Progenitor cell of endocrine pancreas (in vitro differentiated cells): Measurements from ENCODE around the gene ZSCAN18. TPM values are rescaled to one million over a fixed set of nuclear protein-coding genes. Genes with fewer than 3 reads are reported as not detected.

Experiments used
- DNase-seq: peaks from one replicate; pipeline ENCODE4 v3.0.0; 2021; ENCODE audit warnings: low spot score; ENCODE audit not compliant: unreplicated experiment
- H3K27ac Mint-ChIP-seq: 2 replicates; pipeline ENCODE4 v1.8.0; 2021; ENCODE audit warnings: mild to moderate bottlenecking, moderate library complexity, mixed read lengths
- H3K27me3 Mint-ChIP-seq: 2 replicates; pipeline ENCODE4 v1.8.0; 2021; ENCODE audit warnings: mixed read lengths
- H3K36me3 Mint-ChIP-seq: 2 replicates; pipeline ENCODE4 v1.8.0; 2022; ENCODE audit warnings: mixed read lengths; ENCODE audit not compliant: insufficient read depth
- H3K4me1 Mint-ChIP-seq: 2 replicates; pipeline ENCODE4 v1.8.0; 2021; ENCODE audit warnings: low read depth, mixed read lengths
- H3K4me3 Mint-ChIP-seq: 2 replicates; pipeline ENCODE4 v1.8.0; 2021; ENCODE audit warnings: low read depth, mild to moderate bottlenecking, moderate library complexity, mixed read lengths
- H3K9me3 Mint-ChIP-seq: 2 replicates; pipeline ENCODE4 v1.8.0; 2021; ENCODE audit warnings: low read depth, mixed read lengths
- total RNA-seq: library from RNA; stranded (reverse); gene quantifications from 2 replicates; pipeline ENCODE4 v1.2.1, GENCODE V29; 2021
- TF ChIP-seq, protein P1 (sequence below): fragments of 200-600 bp; sonication (generic); IDR thresholded peaks from one replicate; pipeline ENCODE4 v1.5.0; 2021; ENCODE audit warnings: antibody characterized with exemption, mild to moderate bottlenecking; ENCODE audit not compliant: unreplicated experiment

Gene ZSCAN18
- total RNA-seq, 1 donor from 2014 or later: 118 TPM

DNA sequence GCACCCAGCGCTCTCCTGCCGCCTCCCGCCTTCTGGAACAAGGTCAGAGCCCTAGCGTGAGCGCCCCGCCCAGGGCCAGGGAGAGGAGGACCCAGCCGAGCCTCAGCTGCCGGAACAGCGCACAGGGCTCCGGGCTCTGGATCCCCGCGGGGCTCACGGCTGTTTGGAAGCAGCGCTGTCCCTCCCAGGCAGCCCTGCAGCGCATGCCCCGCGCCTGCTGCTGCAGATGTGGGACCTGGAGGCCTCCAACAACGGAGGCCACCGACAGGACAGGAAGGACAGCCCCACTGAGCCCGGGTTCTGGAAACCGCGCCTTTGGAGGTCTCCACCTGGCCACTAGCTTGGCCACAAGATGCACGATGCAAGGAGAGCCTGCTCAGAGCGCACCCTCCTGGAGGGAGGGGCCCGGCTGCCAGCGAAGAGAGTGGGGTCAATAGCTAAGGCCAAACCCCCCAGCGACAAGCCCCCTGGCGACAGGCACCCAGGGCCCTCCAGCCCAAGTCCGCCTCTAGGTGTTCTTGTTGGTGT lies 12.6 kb downstream of the ZSCAN18 start:
- no peak for DNase-seq
- TF ChIP-seq, protein P1, sequence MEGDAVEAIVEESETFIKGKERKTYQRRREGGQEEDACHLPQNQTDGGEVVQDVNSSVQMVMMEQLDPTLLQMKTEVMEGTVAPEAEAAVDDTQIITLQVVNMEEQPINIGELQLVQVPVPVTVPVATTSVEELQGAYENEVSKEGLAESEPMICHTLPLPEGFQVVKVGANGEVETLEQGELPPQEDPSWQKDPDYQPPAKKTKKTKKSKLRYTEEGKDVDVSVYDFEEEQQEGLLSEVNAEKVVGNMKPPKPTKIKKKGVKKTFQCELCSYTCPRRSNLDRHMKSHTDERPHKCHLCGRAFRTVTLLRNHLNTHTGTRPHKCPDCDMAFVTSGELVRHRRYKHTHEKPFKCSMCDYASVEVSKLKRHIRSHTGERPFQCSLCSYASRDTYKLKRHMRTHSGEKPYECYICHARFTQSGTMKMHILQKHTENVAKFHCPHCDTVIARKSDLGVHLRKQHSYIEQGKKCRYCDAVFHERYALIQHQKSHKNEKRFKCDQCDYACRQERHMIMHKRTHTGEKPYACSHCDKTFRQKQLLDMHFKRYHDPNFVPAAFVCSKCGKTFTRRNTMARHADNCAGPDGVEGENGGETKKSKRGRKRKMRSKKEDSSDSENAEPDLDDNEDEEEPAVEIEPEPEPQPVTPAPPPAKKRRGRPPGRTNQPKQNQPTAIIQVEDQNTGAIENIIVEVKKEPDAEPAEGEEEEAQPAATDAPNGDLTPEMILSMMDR: no peak
- Mint-ChIP-seq H3K36me3 (peaks cover 48% of the 10 kb centered on the region), H3K27me3 (no peaks in the 10 kb centered on the region), H3K4me3 (no peak overlapping the region), H3K9me3 (peaks cover 16% of the 10 kb centered on the region), H3K4me1 (no peaks in the 10 kb centered on the region), H3K27ac (no peak overlapping the region)

DNA sequence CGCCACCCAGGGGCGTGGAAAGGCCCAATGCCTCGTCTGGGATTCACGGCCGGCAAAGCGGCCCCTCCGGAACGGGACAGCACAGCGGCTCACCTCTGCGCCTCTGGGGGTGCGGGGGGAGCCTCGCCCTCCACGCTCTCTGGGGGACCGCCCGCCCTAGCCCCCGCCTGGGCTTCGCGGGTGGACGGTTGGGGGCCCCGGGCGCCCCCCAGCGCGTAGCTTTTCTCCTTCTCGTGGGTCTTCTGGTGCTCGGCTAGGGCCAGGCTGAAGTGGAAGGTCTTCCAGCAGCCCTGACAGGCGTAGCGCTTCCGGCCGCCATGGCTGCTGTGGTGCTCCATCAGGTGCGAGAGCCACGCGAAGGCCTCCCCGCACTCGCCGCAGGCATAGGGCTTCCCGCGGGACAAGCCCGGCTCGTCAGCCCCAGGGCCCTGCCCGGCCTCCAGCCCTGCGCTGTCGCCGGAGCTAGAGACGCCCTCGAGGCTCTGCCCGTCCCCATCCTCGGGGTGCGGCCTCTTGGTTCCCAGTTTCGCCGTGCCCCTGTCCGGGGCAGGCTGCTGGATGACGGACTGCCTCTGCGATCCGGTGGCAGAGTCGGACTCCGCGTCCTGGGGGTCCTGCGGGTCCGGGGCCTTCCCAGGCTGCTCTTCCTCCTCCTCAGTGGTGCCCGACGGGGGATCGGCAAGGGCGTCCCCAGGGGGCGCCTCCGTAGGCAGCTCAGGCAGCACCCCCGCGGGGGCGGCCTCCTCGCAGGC lies 13.3 kb downstream of the ZSCAN18 start:
- Mint-ChIP-seq H3K9me3 (peaks cover 21% of the 10 kb centered on the region), H3K36me3 (peaks cover 46% of the 10 kb centered on the region)
- DNase-seq: no peak

DNA sequence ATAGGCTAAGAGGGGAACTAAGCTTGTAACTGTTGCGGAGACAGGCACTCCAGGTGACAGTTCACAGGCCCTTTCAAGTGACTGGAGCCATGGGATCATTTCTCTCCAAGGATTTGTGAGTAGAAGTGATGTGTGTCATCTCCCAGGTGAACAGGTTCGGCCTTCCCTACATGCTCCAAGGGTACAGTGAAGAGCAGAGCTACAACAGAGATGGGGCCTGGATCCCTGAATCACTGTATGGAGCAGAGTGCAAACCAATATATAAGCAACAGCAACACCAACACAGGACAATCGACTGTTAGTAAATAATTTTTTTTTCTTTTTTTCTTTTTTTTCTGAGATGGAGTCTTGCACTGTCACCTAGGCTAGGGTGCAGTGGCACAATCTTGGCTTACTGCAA lies 15.0 kb downstream of the ZSCAN18 start:
- Mint-ChIP-seq H3K4me1 (no peaks in the 10 kb centered on the region), H3K27me3 (no peaks in the 10 kb centered on the region), H3K36me3 (peaks cover 40% of the 10 kb centered on the region), H3K4me3 (no peak overlapping the region), H3K9me3 (peaks cover 21% of the 10 kb centered on the region), H3K27ac (no peak overlapping the region)
- TF ChIP-seq, protein P1: no peak
- no peak for DNase-seq

More for the DNA sequence above, 13.3 kb downstream of the ZSCAN18 start:
- Mint-ChIP-seq H3K27me3 (no peaks in the 10 kb centered on the region), H3K27ac (no peak overlapping the region), H3K4me3 (no peak overlapping the region), H3K4me1 (no peaks in the 10 kb centered on the region)
- TF ChIP-seq, protein P1: no peak

DNA sequence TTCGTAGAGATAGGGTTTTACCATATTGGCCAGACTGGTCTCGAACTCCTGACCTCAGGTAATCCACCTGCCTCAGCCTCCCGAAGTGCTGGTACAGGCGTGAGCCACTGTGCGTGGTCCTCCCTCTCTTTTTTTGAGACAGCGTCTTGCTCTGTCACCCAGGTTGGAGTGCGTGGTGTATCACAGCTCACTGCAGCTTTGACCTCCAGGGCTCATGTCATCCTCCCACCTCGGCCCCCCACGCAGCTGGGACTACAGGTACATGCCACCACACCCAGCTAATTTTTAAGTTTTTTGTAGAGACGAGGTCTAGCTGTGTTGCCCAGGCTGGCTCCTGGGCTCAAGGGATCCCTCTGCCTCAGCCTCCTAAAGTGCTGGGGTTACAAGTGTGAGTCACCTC lies 18.2 kb downstream of the ZSCAN18 start:
- Mint-ChIP-seq H3K9me3 (peaks cover 24% of the 10 kb centered on the region), H3K4me3 (no peak overlapping the region), H3K36me3 (peaks cover 29% of the 10 kb centered on the region), H3K4me1 (no peaks in the 10 kb centered on the region), H3K27ac (no peak overlapping the region), H3K27me3 (no peaks in the 10 kb centered on the region)
- TF ChIP-seq, protein P1: no peak
- no peak for DNase-seq

DNA sequence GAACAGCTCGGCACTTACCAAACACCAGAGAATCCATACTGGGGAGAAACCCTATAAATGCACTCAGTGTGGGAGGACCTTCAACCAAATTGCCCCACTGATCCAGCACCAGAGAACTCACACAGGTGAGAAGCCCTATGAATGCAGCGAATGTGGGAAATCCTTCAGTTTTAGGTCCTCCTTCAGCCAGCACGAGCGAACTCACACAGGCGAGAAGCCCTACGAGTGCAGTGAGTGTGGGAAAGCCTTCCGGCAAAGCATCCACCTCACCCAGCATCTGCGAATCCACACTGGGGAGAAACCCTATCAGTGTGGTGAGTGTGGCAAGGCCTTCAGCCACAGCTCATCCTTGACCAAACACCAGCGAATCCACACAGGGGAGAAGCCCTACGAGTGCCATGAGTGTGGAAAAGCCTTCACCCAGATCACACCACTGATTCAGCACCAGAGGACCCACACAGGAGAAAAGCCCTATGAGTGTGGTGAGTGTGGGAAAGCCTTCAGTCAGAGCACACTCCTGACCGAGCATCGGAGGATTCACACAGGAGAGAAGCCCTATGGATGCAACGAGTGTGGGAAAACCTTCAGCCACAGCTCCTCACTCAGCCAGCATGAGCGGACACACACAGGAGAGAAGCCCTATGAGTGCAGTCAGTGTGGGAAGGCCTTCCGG lies 30.7 kb downstream of the ZSCAN18 start:
- H3K4me3 Mint-ChIP-seq: no peak overlapping the region
- DNase-seq: no peak
- H3K27me3 Mint-ChIP-seq: no peaks in the 10 kb centered on the region
- H3K36me3 Mint-ChIP-seq: peaks cover 82% of the 10 kb centered on the region
- peaks cover 58% of the 10 kb centered on the region for H3K9me3 Mint-ChIP-seq
- H3K27ac Mint-ChIP-seq: peak overlapping the region; percentile 84
- TF ChIP-seq, protein P1: no peak
- no peaks in the 10 kb centered on the region for H3K4me1 Mint-ChIP-seq
